SU-DHL-6 (cell line): ENCODE data around the gene ARHGAP45.

Source experiments
- H2AFZ ChIP-seq: fragments of 200-600 bp; sonication (generic); 2 replicates; pipeline ENCODE4 v1.6.1; 2014; ENCODE audit warnings: low read depth, mild to moderate bottlenecking, moderate library complexity, mixed read lengths, antibody characterized with exemption, low read length; ENCODE audit not compliant: severe bottlenecking
- H3F3A ChIP-seq: fragments of 200-600 bp; shearing (Covaris generic); 2 replicates; pipeline ENCODE4 v1.6.0; 2016; ENCODE audit warnings: antibody characterized with exemption, mild to moderate bottlenecking; ENCODE audit not compliant: insufficient read depth
- H3K27ac ChIP-seq: fragments of 200-600 bp; sonication (generic); 2 replicates; pipeline ENCODE4 v1.5.1; 2016; ENCODE audit warnings: low read depth, mild to moderate bottlenecking, low read length, moderate library complexity, mixed read lengths
- H3K27me3 ChIP-seq: fragments of 200-600 bp; sonication (generic), shearing (Covaris generic); 2 replicates; pipeline ENCODE4 v1.6.0; 2014; ENCODE audit warnings: mild to moderate bottlenecking, low read length
- H3K36me3 ChIP-seq: fragments of 200-600 bp; sonication (generic); 2 replicates; pipeline ENCODE4 v1.6.1; 2014; ENCODE audit warnings: mild to moderate bottlenecking, low read length, mixed read lengths
- H3K4me2 ChIP-seq: fragments of 300-600, 200-600 bp; shearing (Covaris generic), sonication (generic); 2 replicates; pipeline ENCODE4 v1.6.0; 2014; ENCODE audit warnings: low read length, low read depth, mild to moderate bottlenecking; ENCODE audit not compliant: poor library complexity, severe bottlenecking
- H3K4me3 ChIP-seq: fragments of 200-600 bp; sonication (generic); 2 replicates; pipeline ENCODE4 v1.5.1; 2014; ENCODE audit warnings: antibody characterized with exemption, low read length, mild to moderate bottlenecking, mixed read lengths; ENCODE audit not compliant: insufficient read depth, poor library complexity, severe bottlenecking
- H3K79me2 ChIP-seq: fragments of 200-600 bp; sonication (generic); 2 replicates; pipeline ENCODE4 v1.6.1; 2014; ENCODE audit warnings: mild to moderate bottlenecking, low read length, moderate library complexity; ENCODE audit not compliant: insufficient read depth
- H3K9ac ChIP-seq: fragments of 200-600 bp; sonication (generic); 2 replicates; pipeline ENCODE4 v1.7.0; 2014; ENCODE audit warnings: mild to moderate bottlenecking, low read length
- H3K9me2 ChIP-seq: fragments of 200-600 bp; sonication (generic); replicated peaks from 2 replicates; pipeline ENCODE4 v1.6.1; 2014; ENCODE audit warnings: low read length; ENCODE audit not compliant: insufficient read depth
- H3K9me3 ChIP-seq: fragments of 200-600 bp; sonication (generic); 2 replicates; pipeline ENCODE4 v1.6.1; 2014; ENCODE audit warnings: low read length, mixed read lengths; ENCODE audit not compliant: insufficient read depth
- H4K20me1 ChIP-seq: fragments of 200-600 bp; sonication (generic); 2 replicates; pipeline ENCODE4 v1.6.1; 2014; ENCODE audit warnings: low read depth, mild to moderate bottlenecking, antibody characterized with exemption, low read length, moderate library complexity, mixed read lengths
- EZH2phosphoT487 ChIP-seq: fragments of 200-600 bp; sonication (generic), shearing (Covaris generic); conservative IDR thresholded peaks from 2 replicates; pipeline ENCODE4 v1.6.1; 2018; ENCODE audit warnings: mild to moderate bottlenecking, antibody characterized with exemption, low read length, moderate library complexity, mixed read lengths
- TF ChIP-seq, protein P1 (sequence below): fragments of 200-600 bp; sonication (generic); IDR thresholded peaks from one replicate; pipeline ENCODE4 v1.5.1; 2017; ENCODE audit warnings: antibody characterized with exemption, mild to moderate bottlenecking, low read length, moderate library complexity; ENCODE audit not compliant: insufficient read depth, poor library complexity, severe bottlenecking

The ARHGAP45 gene

GRCh38 chr19:1087813-1088415 is 20.9 kb downstream of the ARHGAP45 start:
- Histone ChIP-seq H4K20me1 (no peaks in the 10 kb centered on the region), H3K9ac (peak overlapping the region; percentile 34), H3K36me3 (no peaks in the 10 kb centered on the region), H3K9me3 (no peaks in the 10 kb centered on the region), H3K9me2 (no peaks in the 10 kb centered on the region), H3K4me3 (no peak overlapping the region), H2AFZ (no peak overlapping the region), H3K27me3 (no peaks in the 10 kb centered on the region), H3K4me2 (peak overlapping the region; percentile 27), H3K79me2 (peaks cover 1% of the 10 kb centered on the region), H3K27ac (peak overlapping the region; percentile 87), H3F3A (peaks cover 28% of the 10 kb centered on the region)
- no peak for TF ChIP-seq EZH2phosphoT487
- TF ChIP-seq, protein P1, sequence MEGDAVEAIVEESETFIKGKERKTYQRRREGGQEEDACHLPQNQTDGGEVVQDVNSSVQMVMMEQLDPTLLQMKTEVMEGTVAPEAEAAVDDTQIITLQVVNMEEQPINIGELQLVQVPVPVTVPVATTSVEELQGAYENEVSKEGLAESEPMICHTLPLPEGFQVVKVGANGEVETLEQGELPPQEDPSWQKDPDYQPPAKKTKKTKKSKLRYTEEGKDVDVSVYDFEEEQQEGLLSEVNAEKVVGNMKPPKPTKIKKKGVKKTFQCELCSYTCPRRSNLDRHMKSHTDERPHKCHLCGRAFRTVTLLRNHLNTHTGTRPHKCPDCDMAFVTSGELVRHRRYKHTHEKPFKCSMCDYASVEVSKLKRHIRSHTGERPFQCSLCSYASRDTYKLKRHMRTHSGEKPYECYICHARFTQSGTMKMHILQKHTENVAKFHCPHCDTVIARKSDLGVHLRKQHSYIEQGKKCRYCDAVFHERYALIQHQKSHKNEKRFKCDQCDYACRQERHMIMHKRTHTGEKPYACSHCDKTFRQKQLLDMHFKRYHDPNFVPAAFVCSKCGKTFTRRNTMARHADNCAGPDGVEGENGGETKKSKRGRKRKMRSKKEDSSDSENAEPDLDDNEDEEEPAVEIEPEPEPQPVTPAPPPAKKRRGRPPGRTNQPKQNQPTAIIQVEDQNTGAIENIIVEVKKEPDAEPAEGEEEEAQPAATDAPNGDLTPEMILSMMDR, result no peak

- peaks cover 7% of the 10 kb centered on the region for H3K79me2 ChIP-seq
- H3K9me2 ChIP-seq, result no peaks in the 10 kb centered on the region
- H3K4me3 ChIP-seq, result no peak overlapping the region
- no peak for TF ChIP-seq EZH2phosphoT487
- TF ChIP-seq, protein P1, result no peak
- no peaks in the 10 kb centered on the region for H4K20me1 ChIP-seq
- peaks cover 28% of the 10 kb centered on the region for H3F3A ChIP-seq
- no peaks in the 10 kb centered on the region for H3K9me3 ChIP-seq
- H3K27ac ChIP-seq, result peak overlapping the region; percentile 87
- peak overlapping the region; percentile 27 for H3K4me2 ChIP-seq
- H3K27me3 ChIP-seq, result no peaks in the 10 kb centered on the region
- H2AFZ ChIP-seq, result no peak overlapping the region
- H3K9ac ChIP-seq, result peak overlapping the region; percentile 34
- no peaks in the 10 kb centered on the region for H3K36me3 ChIP-seq
These were observed 21.5 kb downstream of the ARHGAP45 start for GRCh38 chr19:1088416-1089010.

- Histone ChIP-seq H3K9me3 (no peaks in the 10 kb centered on the region), H3K9me2 (no peaks in the 10 kb centered on the region), H4K20me1 (no peaks in the 10 kb centered on the region), H3K4me3 (no peak overlapping the region), H3K27ac (no peak overlapping the region), H3K27me3 (no peaks in the 10 kb centered on the region), H3F3A (peaks cover 24% of the 10 kb centered on the region), H3K9ac (no peak overlapping the region), H3K79me2 (peaks cover 15% of the 10 kb centered on the region), H2AFZ (no peak overlapping the region), H3K4me2 (no peak overlapping the region), H3K36me3 (no peaks in the 10 kb centered on the region)
- no peak for TF ChIP-seq EZH2phosphoT487
- TF ChIP-seq, protein P1, result no peak
These were observed 22.3 kb downstream of the ARHGAP45 start for GRCh38 chr19:1089126-1089771.
